HG03025 (cell line): ENCODE results near the gene RAB25.
"Not testable (repeated sequence)": the region's sequence is repeated elsewhere in the genome, so short reads cannot be mapped to it uniquely, and the experiment has no call there.

Experiments
- ATAC-seq: cut with Tn5 transposase; IDR thresholded peaks from one replicate; pipeline ENCODE4 v1.9.1; 2021; ENCODE audit warnings: mild to moderate bottlenecking, moderate library complexity; ENCODE audit not compliant: unreplicated experiment, low FRiP score

Gene RAB25

DNA sequence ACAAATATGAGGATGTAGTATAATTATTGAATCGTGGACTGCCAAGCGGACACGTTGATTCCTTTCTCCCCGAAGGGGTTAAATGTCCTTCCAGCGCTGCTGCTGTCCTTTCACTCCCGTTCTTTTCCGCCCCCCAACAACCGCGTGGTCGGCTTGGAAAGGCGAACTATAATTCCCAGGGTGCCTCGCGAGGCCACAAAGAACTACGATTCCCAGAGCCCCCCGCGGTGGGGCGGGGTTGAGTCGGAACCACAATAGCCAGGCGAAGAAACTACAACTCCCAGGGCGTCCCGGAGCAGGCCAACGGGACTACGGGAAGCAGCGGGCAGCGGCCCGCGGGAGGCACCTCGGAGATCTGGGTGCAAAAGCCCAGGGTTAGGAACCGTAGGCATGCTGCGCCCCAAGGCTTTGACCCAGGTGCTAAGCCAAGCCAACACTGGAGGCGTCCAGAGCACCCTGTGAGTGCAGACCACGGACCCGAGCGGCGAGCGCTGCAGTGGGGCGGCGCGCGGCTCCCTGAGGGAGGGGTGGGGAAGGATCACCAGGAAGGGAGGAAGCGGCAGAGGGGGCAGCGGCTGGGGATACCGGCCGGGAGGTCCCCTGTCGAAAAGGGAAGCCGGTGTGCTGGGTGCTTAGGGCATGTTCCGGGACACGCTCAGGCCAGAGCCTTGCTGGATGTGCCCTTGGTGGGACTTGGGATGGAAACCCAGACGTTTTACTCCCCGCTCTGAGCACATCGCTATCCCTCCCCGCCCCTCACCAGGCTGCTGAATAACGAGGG, 6.3 kb upstream of the RAB25 start, which contains the start of gene LAMTOR2:
TSS of gene LAMTOR2 (plus strand) at position 283 of the 781 bp plus-strand sequence. CDS start at position 391, 108 bp downstream.
- ATAC-seq: peak; percentile 64

DNA sequence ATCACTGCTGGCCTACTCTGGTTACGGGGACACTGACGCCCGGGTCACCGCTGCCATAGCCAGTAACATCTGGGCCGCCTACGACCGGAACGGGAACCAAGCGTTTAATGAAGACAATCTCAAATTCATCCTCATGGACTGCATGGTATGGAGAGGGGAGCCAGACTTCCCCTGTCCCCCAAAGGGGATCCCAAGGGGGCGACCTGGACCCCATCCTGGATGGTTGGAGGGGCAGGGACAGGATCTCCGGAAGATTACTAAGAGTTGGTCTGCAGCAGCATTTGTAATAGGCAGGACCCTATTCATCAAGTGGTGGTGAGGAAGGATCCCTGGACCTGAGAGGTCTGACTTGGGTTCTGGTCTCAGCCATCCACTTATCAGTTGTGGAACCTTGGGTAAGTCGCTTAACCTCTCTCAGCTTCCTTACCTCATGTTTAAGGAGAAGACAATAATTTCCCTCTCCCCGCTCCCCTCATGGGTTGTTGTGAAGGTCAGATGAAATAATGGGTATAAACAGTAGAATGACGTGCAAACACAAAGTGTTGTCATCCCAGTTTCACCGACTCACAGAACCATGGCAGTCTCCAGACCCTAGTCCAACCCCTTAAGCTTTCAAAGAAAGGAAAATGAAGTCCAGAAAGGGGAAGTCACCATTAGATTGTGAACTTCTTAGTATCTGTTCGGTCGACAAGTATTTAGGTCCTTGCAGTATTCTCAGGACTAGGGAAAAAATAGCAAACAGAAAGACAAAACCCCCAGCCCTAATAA, 5.5 kb upstream of the RAB25 start:
- ATAC-seq: no peak

DNA sequence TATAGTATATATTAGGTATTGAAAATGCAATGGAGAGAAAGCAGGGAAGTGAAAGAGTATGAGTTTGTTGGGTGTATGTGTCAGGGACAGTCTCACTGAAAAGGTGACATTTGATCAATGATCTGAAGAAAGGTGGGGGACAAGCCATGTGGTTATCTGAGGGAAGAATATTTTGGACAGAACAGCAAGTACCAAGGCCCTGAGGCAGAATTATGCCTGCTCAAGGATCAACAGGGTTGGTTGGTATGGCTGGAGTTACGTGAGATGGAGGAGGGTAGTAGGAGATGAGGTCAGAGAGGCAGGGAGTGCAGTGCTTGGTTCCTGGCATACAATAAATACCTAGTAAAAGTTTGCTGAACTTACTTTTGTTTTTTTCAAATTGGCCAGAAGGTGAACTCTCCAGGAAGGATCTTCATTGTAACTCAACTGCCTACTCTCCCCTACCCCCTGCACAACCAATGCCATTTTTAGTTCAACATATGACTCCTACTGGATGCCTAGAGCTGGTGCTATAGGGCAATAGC, 4.6 kb upstream of the RAB25 start:
- no peak for ATAC-seq

- ATAC-seq: no peak
Measured at GRCh38 chr1:156062189-156062588, 1.2 kb downstream of the RAB25 start.

DNA sequence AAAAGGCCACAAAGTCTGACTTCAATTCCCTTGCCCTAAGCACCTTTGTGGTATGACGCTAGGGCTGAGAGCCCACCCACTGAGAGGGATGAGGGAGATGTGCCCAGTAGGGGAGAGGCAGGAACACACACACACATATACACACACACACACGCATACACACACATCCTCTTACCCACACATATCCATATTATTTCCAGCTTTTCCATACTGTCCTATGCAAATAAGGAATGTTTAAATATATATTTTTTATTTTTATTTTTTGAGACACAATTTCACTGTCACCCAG, 3.0 kb downstream of the RAB25 start:
- ATAC-seq: no peak

GRCh38 chr1:156064615-156065014, 3.7 kb downstream of the RAB25 start:
- ATAC-seq: no peak

GRCh38 chr1:156065212-156065611, 4.3 kb downstream of the RAB25 start:
- no peak for ATAC-seq

GRCh38 chr1:156065871-156066270, 4.9 kb downstream of the RAB25 start:
- ATAC-seq: no peak

DNA sequence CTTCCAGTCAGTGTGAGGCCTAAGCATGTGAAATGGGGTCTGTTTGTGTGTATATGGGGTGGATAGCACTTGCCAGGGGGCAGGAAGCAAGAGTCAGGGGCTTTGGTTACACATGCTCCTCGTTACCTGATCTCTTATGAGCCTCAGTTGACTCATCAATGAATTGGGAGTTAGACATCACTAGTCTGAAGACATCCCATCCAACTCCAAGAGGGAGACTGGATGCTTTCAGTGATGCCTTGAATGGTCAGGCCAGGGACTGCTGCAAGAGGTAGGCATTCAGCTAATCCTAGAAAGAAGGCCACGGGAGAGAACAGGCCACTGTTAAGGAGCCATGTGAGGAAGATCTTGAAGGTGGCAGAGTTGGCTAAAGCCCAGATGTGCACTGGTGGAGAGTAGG, 6.3 kb downstream of the RAB25 start:
- ATAC-seq: no peak

DNA sequence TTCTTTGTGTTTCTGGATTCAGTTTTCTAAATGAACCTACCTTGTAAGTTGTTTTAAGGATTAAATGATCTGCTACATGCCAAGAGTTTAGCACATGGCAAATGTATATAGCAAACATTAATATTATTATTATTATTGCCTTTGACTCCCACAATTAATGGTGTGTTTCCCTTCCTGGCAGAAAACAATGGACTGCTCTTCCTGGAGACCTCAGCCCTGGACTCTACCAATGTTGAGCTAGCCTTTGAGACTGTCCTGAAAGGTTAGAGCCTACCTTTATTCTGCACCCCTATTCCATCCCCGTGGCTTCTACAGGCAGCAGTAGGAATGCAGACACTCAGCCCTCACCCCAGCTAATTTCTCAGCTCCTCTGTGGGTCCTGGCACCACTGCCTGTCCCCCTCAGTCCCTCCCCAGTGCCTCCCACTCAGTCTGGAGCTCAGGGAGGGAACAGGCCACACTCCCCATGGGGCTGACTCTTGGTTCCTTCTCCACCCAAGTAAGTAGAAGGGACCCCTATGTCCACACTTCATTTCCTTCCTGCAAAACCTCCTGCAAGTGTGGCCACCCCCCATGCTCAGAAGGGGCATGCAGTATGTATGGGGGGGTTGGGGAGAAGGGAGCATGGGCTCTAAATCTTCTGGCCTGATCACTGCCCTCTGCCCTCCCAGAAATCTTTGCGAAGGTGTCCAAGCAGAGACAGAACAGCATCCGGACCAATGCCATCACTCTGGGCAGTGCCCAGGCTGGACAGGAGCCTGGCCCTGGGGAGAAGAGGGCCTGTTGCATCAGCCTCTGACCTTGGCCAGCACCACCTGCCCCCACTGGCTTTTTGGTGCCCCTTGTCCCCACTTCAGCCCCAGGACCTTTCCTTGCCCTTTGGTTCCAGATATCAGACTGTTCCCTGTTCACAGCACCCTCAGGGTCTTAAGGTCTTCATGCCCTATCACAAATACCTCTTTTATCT, 8.8 kb downstream of the RAB25 start:
- no peak for ATAC-seq

DNA sequence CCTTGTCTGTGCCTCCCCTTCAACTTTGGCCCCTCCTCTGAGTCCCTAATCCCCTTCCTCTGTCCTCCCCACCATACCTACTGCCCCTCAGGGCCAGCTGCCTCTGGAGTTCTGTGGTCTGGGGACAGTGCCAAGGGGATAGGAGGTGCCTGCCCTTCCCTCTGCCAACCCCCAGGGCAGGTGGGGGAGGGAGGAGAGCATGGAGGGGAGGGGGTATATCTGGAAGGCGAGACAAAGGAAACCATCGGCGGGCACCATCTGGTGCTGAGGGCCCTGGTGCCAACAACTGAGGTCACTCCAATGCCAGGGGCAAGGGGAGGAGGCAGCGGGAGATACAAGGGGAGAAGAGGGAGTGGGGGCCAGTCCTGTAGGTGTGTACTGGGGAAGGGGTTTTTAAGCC, 9.6 kb downstream of the RAB25 start:
- ATAC-seq: no peak

- ATAC-seq: not testable (repeated sequence)
Measured at GRCh38 chr1:156071332-156071816, 10.4 kb downstream of the RAB25 start.

- ATAC-seq: no peak
Measured at GRCh38 chr1:156072251-156072650, 11.3 kb downstream of the RAB25 start.

- ATAC-seq: no peak
Measured at GRCh38 chr1:156073110-156073687, 12.2 kb downstream of the RAB25 start.

DNA sequence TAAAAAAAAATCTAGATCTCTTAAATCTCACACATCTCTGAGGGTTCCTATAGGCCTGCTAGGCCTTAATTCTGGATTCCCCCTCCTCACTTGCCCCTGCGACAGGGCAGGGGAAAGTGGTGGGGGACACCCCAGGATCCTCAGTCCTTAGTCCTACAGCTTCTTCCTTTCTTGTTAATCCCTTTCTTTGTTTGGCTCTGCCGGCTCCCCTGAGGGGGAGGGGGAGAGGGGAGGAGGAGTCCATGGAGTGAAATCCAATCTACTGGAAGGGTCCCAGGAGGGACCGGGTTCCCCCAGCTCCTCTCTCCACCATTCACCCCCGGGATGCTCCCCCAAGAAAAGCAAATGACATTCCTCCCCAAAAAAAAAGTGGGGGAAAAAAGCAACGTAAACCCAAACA, 12.8 kb downstream of the RAB25 start:
- no peak for ATAC-seq

- no peak for ATAC-seq
Measured at GRCh38 chr1:156074661-156075060, 13.7 kb downstream of the RAB25 start.

GRCh38 chr1:156075162-156075561, 14.2 kb downstream of the RAB25 start:
- no peak for ATAC-seq

DNA sequence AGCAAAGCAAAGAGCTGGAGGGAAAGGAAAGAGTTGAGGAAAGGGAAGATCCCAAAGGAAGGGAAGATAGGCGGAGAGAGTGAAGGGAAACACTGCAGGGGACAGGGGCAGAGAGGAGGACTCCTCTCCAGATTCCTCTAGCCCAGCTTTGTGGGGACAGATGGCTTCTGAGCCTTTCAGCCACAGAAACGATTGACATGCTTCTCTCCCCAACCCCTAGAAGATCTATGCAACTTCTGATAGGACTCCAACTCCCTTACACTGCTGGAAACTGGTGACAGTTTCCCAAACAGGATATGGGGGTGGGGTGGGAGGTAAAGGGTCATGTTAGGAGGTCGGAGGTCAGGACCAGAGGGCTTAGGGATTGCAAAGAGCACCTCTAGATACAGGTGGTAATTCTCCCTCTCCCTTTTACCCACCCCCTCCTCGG, 14.8 kb downstream of the RAB25 start:
- no peak for ATAC-seq

DNA sequence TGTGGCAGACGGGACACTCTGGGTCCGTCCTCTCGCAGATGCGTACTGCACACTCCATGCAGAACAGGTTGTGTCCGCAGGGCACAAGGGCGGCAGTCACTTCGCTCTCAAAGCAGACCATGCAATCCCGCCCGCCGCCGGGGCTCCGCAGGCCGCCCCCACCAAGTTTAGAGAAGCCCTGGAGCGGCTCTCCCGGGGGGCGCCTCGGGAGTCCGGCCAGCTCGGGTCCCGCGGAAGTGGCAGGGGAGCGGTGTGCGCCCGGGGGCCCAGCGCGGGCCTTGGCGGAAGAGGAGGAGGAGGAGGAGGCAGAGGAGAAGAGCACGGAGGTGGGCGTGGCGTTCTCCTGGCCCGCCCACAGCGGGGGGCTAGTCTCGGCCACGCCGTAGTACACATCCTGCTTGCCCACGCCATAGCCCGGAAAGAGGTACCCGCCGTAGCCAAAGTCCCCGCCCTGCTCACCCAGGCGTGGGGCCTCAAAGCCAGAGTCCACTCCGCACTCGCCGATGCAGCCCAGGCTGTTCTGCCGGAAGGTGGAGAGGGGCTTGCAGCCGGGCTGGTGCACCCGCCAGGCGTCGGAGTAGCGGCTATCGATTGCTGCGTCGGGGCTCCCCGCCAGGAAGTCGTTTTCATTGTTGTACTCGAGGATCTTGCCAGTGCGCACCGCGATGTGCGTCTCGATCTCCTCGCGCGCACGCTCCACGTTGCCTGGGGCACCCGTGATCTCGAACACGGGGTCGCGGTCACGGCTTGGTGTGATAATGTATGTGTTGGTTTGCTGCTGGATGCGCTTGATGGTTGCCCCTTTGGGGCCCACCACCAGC, 15.9 kb downstream of the RAB25 start:
- ATAC-seq: no peak
